ENCODE results near the gene DLG2. TPM values are rescaled to one million over a fixed set of nuclear protein-coding genes. Genes with fewer than 3 reads are reported as not detected.

Gene DLG2
- total and polyA plus RNA-seq, 2 of the 4 experiments (the other 2 are of a cell fraction), result 0.31 to 0.36 TPM

GRCh38 chr11:84381666-84382065, 1245.5 kb downstream of the DLG2 start:
- H4K91ac ChIP-seq (ENCODE audit: insufficient read depth, low read depth, low read length), result no peak overlapping the region
- no peak overlapping the region for H2BK5ac ChIP-seq (ENCODE audit: low read depth, low read length, poor library complexity, severe bottlenecking)
- H2AK9ac ChIP-seq (replicated peaks; ENCODE audit: low read depth, low read length, poor library complexity), result no peak overlapping the region
- no peaks in the 10 kb centered on the region for H3K4me1 ChIP-seq (ENCODE audit: control insufficient read depth, insufficient read depth, low read length)
- no CpG with 5 or more reads among the region's 1 CpG for WGBS, 2 experiments (ENCODE audit: extremely low coverage in 2 of 2, insufficient read length in 1 of 2)
- H3K4me3 ChIP-seq (ENCODE audit: insufficient read depth, low read depth, low read length), result no peak overlapping the region
- TF ChIP-seq SMC3 (IDR thresholded peaks at IDR 0.05; ENCODE audit: low read depth, low read length) (no peak), CHD1 (IDR thresholded peaks at IDR 0.05; ENCODE audit: low read depth, low read length) (no peak), FOS (IDR thresholded peaks at IDR 0.05; ENCODE audit: low read depth, low read length) (no peak), RAD21 (IDR thresholded peaks at IDR 0.05; ENCODE audit: low read length) (no peak), ELK1 (IDR thresholded peaks at IDR 0.05; ENCODE audit: borderline replicate concordance, low read depth, low read length) (no peak), RFX5 (IDR thresholded peaks at IDR 0.05; ENCODE audit: low read depth, low read length) (no peak), POLR2A (IDR thresholded peaks at IDR 0.05; ENCODE audit: low read depth, low read length) (no peak), MXI1 (IDR thresholded peaks at IDR 0.05; ENCODE audit: borderline replicate concordance, low read depth, low read length) (no peak), BHLHE40 (IDR thresholded peaks at IDR 0.05; ENCODE audit: low read depth, low read length) (no peak), USF2 (IDR thresholded peaks at IDR 0.05; ENCODE audit: low read depth, low read length) (no peak), MAZ (IDR thresholded peaks at IDR 0.05; ENCODE audit: borderline replicate concordance, low read depth, low read length) (no peak), MAFK (IDR thresholded peaks at IDR 0.05; ENCODE audit: low read depth, low read length) (no peak), RCOR1 (IDR thresholded peaks at IDR 0.05; ENCODE audit: insufficient replicate concordance, low read length) (no peak), CEBPB (IDR thresholded peaks at IDR 0.05; ENCODE audit: low read depth, low read length) (no peak), NFE2L2 (IDR thresholded peaks at IDR 0.05; ENCODE audit: low read depth, low read length) (no peak)
- TF ChIP-seq, protein P1, sequence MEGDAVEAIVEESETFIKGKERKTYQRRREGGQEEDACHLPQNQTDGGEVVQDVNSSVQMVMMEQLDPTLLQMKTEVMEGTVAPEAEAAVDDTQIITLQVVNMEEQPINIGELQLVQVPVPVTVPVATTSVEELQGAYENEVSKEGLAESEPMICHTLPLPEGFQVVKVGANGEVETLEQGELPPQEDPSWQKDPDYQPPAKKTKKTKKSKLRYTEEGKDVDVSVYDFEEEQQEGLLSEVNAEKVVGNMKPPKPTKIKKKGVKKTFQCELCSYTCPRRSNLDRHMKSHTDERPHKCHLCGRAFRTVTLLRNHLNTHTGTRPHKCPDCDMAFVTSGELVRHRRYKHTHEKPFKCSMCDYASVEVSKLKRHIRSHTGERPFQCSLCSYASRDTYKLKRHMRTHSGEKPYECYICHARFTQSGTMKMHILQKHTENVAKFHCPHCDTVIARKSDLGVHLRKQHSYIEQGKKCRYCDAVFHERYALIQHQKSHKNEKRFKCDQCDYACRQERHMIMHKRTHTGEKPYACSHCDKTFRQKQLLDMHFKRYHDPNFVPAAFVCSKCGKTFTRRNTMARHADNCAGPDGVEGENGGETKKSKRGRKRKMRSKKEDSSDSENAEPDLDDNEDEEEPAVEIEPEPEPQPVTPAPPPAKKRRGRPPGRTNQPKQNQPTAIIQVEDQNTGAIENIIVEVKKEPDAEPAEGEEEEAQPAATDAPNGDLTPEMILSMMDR (conservative IDR thresholded peaks at IDR 0.05; ENCODE audit: low read depth, low read length), result no peak
- no peak overlapping the region for H3K14ac ChIP-seq (replicated peaks; ENCODE audit: low read depth, low read length)
- H2BK20ac ChIP-seq (ENCODE audit: low read depth, low read length), result no peak overlapping the region
- no peak overlapping the region for H4K5ac ChIP-seq (ENCODE audit: low read depth, low read length)
- DNase-seq, result no peak
- no peaks in the 10 kb centered on the region for H3K36me3 ChIP-seq (ENCODE audit: control insufficient read depth, insufficient read depth, low read length)
- no TSS peak for BruUV-seq (replicated peaks)
- H3K23ac ChIP-seq (ENCODE audit: low read depth, low read length), result no peak overlapping the region
- H2BK15ac ChIP-seq (ENCODE audit: low read depth, low read length), result no peak overlapping the region
- no peaks in the 10 kb centered on the region for H4K20me1 ChIP-seq (ENCODE audit: insufficient read depth, low read length)
- no peaks in the 10 kb centered on the region for H3K27me3 ChIP-seq (ENCODE audit: control insufficient read depth, insufficient read depth, low read length)
- no peak overlapping the region for H3K9ac ChIP-seq (ENCODE audit: low read depth, low read length)
- no peak overlapping the region for H2AFZ ChIP-seq (replicated peaks; ENCODE audit: low read length, poor library complexity)
- no peak overlapping the region for H3K56ac ChIP-seq (ENCODE audit: extremely low read depth, insufficient read depth, low read length)
- intact Hi-C loops (cut with micrococcal nuclease) (loop anchor here (5.0 kb wide), 2 partner anchors 141 to 544 kb away; no protein-coding TSS in a partner anchor), in situ Hi-C loops (cut with MboI; ENCODE audit: low sequenced_read_pairs) (no loop called here), dilution Hi-C loops (cut with HindIII; ENCODE audit: low sequenced_read_pairs, unreplicated experiment) (no loop called here)
- ATAC-seq (ENCODE audit: low read depth), result no peak
- no peak overlapping the region for H3K4ac ChIP-seq (ENCODE audit: low read depth, low read length)
- no peak overlapping the region for H3K27ac ChIP-seq (ENCODE audit: insufficient read depth, low read length)
- H2BK120ac ChIP-seq (ENCODE audit: low read depth, low read length), result no peak overlapping the region
- no peaks in the 10 kb centered on the region for H3K79me1 ChIP-seq (ENCODE audit: low read depth in 1 of 2, low read length in 2 of 2)
- H3K9me3 ChIP-seq (ENCODE audit: control insufficient read depth, insufficient read depth, low read length), result no peaks in the 10 kb centered on the region
- H2AK5ac ChIP-seq (ENCODE audit: low read depth, low read length), result no peak overlapping the region
- POLR2A ChIA-PET (ENCODE audit: unreplicated experiment), result no interaction called here
- no peak overlapping the region for H3K4me2 ChIP-seq (ENCODE audit: low read depth, low read length)
- H3K18ac ChIP-seq (ENCODE audit: low read depth, low read length), result no peak overlapping the region
- no peaks in the 10 kb centered on the region for H3K9me1 ChIP-seq (ENCODE audit: insufficient read depth, low read length)
- no peak overlapping the region for H4K8ac ChIP-seq (ENCODE audit: low read depth in 2 of 2, low read length in 2 of 2)
- CTCF ChIA-PET, result no interaction called here

Data from IMR-90 (cell line).